Measurements from ENCODE around the gene METTL16.

GRCh38 chr17:2397247-2398171 is 114.2 kb downstream of the METTL16 start:
- TF ChIP-seq, protein P1, sequence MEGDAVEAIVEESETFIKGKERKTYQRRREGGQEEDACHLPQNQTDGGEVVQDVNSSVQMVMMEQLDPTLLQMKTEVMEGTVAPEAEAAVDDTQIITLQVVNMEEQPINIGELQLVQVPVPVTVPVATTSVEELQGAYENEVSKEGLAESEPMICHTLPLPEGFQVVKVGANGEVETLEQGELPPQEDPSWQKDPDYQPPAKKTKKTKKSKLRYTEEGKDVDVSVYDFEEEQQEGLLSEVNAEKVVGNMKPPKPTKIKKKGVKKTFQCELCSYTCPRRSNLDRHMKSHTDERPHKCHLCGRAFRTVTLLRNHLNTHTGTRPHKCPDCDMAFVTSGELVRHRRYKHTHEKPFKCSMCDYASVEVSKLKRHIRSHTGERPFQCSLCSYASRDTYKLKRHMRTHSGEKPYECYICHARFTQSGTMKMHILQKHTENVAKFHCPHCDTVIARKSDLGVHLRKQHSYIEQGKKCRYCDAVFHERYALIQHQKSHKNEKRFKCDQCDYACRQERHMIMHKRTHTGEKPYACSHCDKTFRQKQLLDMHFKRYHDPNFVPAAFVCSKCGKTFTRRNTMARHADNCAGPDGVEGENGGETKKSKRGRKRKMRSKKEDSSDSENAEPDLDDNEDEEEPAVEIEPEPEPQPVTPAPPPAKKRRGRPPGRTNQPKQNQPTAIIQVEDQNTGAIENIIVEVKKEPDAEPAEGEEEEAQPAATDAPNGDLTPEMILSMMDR (conservative IDR thresholded peaks at IDR 0.05; ENCODE audit: low read length), result no peak
- no peak for TF ChIP-seq EZH2phosphoT487 (IDR thresholded peaks at IDR 0.05; ENCODE audit: borderline replicate concordance)
